HAP-1 (cell line): Measurements from ENCODE around the gene DAGLA.

Experiments
- DNase-seq, 2 experiments: peaks; one replicate each; pipeline ENCODE4 v3.0.0-alpha.2; 2016 to 2020; ENCODE audit warnings: low spot score in 2 of 2
- H3K27me3 ChIP-seq: fragments of 250-450 bp; sonication (Bioruptor Pico); 2 replicates; pipeline ENCODE4 v1.5.1; 2020; ENCODE audit warnings: low read depth, mild to moderate bottlenecking, moderate library complexity
- H3K36me3 ChIP-seq: fragments of 250-450 bp; sonication (Bioruptor Pico); replicated peaks from 2 replicates; pipeline ENCODE4 v1.5.1; 2020; ENCODE audit warnings: mild to moderate bottlenecking
- H3K4me1 ChIP-seq: fragments of 250-450 bp; sonication (Bioruptor Pico); 2 replicates; pipeline ENCODE4 v1.5.1; 2020; ENCODE audit warnings: mild to moderate bottlenecking
- H3K4me3 ChIP-seq: fragments of 250-450 bp; sonication (Bioruptor Pico); 2 replicates; pipeline ENCODE4 v1.5.1; 2020; ENCODE audit warnings: mild to moderate bottlenecking, moderate library complexity
- H3K9me3 ChIP-seq: fragments of 250-450 bp; sonication (Bioruptor Pico); 2 replicates; pipeline ENCODE4 v1.5.1; 2020; ENCODE audit warnings: mild to moderate bottlenecking, moderate library complexity
- in situ Hi-C: fragments of 300-500 bp; cut with MboI; formaldehyde crosslinking; loops from 3 replicates; pipeline ENCODE4 v1.14.3; 2020; ENCODE audit warnings: low sequenced_read_pairs, inconsistent platforms, mixed read lengths

DAGLA gene

DNA sequence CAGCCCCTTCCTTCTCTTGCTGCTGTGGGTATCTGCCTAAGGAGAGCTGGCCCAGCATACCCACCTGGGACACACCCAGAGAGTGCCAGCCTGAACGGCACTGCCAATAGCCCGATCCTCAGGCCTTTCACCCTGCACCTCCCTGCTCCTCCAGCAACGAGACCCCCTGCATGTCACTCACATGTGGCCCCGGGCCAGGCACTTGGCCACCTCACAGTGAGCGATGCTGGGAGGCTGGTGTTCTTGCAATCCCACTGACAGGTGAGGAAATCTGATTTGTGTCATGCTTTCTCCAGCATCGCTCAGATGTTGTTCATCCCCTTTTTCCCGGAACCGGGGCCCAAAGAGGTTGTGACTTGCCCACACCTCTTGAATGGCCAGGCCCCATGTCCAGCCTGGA, 20.5 kb downstream of the DAGLA start:
- in situ Hi-C loops = no loop called here
- no peaks in the 10 kb centered on the region for H3K27me3 ChIP-seq
- no peak overlapping the region for H3K4me3 ChIP-seq
- H3K36me3 ChIP-seq = no peaks in the 10 kb centered on the region
- no peaks in the 10 kb centered on the region for H3K4me1 ChIP-seq
- no peaks in the 10 kb centered on the region for H3K9me3 ChIP-seq
- DNase-seq = no peak

DNA sequence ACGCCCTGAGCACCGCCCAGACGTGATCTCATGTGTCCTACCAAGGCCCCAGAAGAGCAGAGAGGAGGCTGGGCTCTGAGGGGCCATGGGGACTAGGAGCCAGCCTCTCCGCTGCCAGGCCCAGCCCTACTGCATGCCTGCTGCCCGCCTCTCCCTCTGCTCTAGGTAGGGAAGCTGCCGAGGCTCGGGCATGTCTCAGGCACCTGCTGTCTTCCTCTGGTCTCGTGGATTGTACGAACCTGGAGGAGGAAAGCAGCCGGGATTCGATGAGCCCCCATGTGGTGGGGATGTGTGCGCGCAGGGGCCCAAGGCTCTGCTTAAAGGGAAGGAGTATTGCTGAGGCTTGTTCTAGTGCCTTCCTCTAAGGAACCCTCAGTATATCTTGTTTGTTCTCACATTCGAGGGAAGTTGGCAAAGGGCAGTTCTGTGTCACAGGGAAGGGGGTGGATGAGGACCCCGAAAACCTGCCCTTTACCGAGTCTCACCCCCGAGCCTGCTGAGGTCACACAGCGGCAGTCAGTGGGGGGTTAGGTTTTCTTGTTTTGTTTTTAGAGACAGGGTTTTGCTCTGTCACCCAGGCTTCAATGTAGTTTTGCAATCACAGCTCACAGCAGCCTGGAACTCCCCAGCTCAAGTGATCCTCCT, 21.2 kb downstream of the DAGLA start:
- Histone ChIP-seq H3K27me3 (no peaks in the 10 kb centered on the region), H3K9me3 (no peaks in the 10 kb centered on the region), H3K4me3 (no peak overlapping the region), H3K4me1 (no peaks in the 10 kb centered on the region), H3K36me3 (no peaks in the 10 kb centered on the region)
- DNase-seq = peak; percentile 19 to 70
- in situ Hi-C loops = no loop called here

DNA sequence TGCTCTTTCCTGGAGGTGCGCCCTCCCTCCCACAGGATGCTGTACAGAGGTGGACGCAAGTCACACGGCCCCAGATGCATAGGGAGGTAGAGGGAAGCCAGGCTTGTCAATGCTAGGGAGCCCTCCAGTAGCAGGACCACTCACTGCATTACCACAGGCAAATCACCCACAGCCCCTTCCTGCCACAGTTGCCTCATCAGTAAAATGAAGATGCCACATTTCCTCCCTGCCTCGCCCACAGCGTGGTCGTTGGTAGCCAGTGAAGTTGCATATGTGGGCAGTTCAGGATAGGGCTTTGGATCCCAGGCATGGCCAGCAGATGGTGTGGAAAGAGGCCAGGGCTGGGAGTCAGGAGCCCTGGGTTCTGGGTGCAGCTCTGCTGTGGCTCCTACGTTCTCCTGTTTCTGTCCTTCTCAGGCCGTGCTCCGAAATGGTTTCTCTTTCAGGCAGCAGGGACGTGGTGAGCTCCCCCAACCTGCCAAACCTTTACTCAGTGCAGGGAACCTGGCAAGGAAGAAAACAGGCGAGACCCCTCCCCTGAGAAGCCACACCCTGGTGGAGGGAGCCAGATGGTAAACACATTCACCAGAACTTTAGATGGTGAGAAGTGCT, 22.6 kb downstream of the DAGLA start:
- Histone ChIP-seq H3K9me3 (no peaks in the 10 kb centered on the region), H3K4me3 (no peak overlapping the region), H3K36me3 (no peaks in the 10 kb centered on the region), H3K4me1 (no peaks in the 10 kb centered on the region), H3K27me3 (no peaks in the 10 kb centered on the region)
- no peak for DNase-seq
- in situ Hi-C loops = no loop called here

DNA sequence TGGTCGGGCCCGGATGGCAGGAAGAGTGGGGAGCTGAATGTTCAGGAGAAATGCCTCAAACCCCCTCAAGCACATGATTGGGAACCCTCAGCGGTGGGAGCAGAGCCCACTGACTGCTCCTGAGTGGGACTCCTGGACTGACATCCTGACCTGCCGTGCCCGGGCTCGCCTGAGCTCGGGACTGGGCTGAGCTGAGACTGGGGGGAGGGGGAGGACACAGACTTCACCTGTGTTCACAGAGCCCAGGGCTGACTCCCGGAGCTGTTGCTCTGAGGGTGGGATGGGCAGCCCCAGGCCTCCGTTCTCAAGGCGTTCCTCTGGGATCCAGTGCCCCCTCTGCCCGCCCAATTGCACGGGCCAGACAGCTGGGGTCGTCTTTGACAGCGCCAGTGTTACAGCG, 24.6 kb downstream of the DAGLA start:
- H3K36me3 ChIP-seq = no peaks in the 10 kb centered on the region
- no peaks in the 10 kb centered on the region for H3K27me3 ChIP-seq
- no peaks in the 10 kb centered on the region for H3K4me1 ChIP-seq
- no peaks in the 10 kb centered on the region for H3K9me3 ChIP-seq
- DNase-seq = no peak
- in situ Hi-C loops = no loop called here
- no peak overlapping the region for H3K4me3 ChIP-seq

DNA sequence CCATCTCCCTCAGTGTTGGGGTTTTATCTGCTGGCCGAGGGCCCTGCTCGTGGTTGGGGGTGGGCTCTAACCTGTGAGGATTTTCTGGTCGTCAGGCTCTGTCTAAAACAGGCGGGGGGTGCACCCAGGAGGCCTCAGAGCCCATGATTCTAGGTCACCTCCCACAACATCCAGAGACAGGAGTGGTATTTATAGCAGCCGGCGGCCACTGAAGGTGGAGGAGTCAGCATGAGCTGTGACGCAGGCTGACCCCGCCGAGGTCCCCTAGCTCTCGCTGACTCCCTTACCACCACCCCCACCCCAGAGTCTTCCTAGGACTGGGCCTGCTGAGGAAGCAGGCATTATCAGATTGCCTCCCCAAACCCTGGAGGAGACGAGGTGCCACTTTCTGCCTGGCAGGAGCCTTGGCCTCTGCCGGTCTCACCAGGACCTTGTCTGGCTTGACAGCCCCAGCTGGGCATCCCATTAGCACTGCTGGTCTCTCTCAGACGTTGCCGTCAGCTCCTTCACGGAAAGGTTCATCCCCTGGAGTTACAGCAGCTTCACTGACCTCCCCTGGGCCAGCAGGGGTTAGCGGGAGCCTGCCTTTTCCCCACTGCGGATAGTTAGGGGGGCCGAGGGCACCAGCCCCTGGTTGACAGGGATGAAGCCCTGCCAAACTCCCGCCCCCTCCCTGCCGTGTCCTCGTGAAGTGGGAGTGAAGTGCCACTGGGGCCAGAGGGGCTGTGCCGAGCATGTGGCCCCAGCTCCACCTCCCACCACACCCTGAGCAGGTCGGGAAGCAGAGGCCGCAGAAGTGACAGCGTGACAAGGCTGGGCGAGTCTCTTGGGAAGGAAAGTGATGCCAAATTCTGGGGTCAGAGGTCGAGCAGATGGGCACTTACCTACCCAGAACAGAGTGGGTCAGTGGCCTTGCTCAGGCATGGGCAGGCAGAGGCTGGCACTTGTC, 26.5 kb downstream of the DAGLA start:
- in situ Hi-C loops = no loop called here
- no peaks in the 10 kb centered on the region for H3K27me3 ChIP-seq
- H3K36me3 ChIP-seq = no peaks in the 10 kb centered on the region
- no peaks in the 10 kb centered on the region for H3K4me1 ChIP-seq
- H3K9me3 ChIP-seq = no peaks in the 10 kb centered on the region
- DNase-seq = no peak
- H3K4me3 ChIP-seq = no peak overlapping the region

DNA sequence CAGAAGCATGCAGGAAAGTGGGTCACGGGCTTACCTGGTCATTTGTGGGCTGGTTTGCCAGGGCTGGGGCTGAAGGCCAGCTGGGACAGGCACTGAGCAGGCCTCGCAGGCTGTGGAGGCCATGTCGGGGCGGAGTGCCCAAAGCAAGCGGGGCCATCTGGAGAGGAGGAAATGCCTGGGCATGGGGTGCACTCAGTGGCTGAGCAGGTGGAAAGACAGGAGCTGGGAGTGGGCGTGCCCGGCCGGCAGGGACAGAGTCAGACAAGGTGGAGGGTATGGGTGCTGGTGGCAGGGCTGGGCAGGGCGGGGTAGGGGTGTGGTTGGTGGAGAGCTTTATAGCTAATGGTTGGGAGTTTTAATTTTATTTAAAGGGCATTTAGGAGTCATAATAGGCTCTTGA, 27.4 kb downstream of the DAGLA start:
- H3K9me3 ChIP-seq = no peaks in the 10 kb centered on the region
- no peaks in the 10 kb centered on the region for H3K36me3 ChIP-seq
- in situ Hi-C loops = no loop called here
- no peaks in the 10 kb centered on the region for H3K27me3 ChIP-seq
- H3K4me3 ChIP-seq = no peak overlapping the region
- no peaks in the 10 kb centered on the region for H3K4me1 ChIP-seq
- no peak for DNase-seq

DNA sequence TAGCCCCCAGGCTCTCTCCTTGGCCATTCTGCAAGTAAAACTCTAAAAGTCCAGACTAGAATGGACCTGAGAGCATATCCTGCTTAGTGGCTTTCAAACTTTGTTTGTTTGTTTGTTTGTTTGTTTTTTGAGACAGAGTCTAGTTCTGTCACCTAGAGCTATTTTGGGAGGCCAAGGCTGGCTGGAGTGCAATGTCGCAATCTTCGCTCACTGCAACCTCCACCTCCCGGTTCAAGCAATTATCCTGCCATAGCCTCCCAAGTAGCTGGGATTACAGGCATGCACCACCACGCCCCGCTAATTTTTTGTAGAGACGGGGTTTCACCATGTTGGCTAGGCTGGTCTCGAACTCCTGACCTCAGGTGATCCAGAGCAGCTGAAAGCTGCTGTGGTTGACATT, 28.9 kb downstream of the DAGLA start:
- H3K9me3 ChIP-seq = no peaks in the 10 kb centered on the region
- H3K4me1 ChIP-seq = no peaks in the 10 kb centered on the region
- in situ Hi-C loops = no loop called here
- no peaks in the 10 kb centered on the region for H3K36me3 ChIP-seq
- H3K27me3 ChIP-seq = no peaks in the 10 kb centered on the region
- H3K4me3 ChIP-seq = no peak overlapping the region
- no peak for DNase-seq

DNA sequence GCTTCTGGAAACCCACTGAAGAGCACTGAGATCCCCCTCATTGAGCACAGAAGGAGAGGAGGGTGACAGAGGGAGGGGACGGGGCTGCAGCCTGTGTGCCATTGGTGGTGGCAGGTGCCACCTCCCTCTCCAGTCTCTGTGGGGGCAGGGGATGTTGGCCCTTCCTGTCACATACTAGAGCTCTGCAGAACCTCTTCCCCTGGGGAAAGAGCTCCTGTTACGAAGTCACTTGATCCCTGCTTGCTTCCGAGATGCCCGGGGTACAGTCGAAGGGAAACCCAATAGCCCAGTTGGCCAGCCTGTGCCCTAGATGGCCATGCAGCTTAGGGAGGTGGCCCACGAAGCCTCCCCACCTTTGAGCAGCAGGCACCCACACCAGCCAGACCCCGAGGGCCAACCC, 29.4 kb downstream of the DAGLA start:
- in situ Hi-C loops = no loop called here
- no peaks in the 10 kb centered on the region for H3K27me3 ChIP-seq
- no peak for DNase-seq
- H3K9me3 ChIP-seq = no peaks in the 10 kb centered on the region
- H3K4me1 ChIP-seq = no peaks in the 10 kb centered on the region
- H3K4me3 ChIP-seq = no peak overlapping the region
- no peaks in the 10 kb centered on the region for H3K36me3 ChIP-seq

DNA sequence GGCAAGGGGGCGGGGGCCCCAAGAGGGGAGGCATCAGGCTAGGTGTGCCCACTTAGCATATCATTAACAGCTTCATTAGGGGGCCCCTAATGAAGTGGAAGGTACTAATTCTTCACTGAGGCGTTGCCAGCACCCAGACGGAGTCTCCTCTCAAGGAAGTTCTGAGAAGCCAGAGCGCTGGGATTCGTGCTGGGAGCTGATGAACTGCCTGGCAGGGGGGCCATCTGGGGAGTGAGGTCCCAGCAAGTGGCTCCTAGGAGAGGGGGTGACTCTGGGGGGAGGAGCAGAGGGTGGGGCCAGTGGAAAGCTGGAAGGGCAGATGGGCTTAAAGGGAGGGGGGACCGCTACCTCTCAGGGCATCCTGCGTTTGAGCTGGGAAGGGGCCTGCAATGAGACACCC, 29.8 kb downstream of the DAGLA start:
- in situ Hi-C loops = no loop called here
- Histone ChIP-seq H3K4me1 (no peaks in the 10 kb centered on the region), H3K9me3 (no peaks in the 10 kb centered on the region), H3K27me3 (no peaks in the 10 kb centered on the region), H3K36me3 (no peaks in the 10 kb centered on the region), H3K4me3 (no peak overlapping the region)
- DNase-seq = no peak

DNA sequence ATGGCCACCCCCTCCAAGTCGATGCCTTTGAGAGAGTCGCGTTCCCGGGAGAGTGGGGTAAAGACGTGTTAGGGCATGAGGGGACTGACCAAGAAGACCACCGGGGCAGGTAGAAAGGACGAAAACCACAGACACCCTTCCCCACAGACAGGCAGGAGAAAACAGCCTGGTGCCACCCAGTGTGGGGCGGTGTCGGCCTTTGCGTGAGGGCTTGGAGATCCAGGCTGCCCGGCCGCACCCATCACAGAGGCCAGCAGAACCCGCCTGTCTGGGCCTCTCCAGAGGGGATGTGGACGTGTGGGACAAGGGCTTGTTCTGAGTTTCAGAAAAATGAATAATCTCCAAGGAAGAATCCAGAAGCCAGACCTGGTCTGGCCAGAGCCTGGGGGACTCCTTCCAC, 30.8 kb downstream of the DAGLA start:
- in situ Hi-C loops = no loop called here
- no peaks in the 10 kb centered on the region for H3K9me3 ChIP-seq
- no peaks in the 10 kb centered on the region for H3K27me3 ChIP-seq

DNA sequence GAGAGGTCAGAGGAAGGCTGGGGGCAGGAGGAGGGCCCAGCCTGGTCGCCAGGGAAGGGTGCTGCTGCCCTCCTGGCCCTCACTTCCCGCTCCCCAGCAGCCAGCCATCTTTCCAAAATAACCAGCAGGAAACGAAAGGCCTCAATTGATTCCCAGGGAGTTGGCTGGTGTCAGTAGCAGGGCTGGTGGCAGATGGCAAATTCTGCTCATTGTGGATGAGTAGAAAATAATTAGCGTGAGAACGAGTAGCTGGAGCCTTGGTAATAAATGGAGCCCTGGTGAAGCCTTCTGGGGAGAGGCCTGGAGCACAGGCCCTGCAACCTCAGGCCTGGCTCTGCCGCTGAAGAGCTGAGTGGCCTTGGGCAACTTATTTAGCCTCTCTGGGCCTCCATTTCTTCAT, 31.3 kb downstream of the DAGLA start:
- in situ Hi-C loops = no loop called here
- H3K9me3 ChIP-seq = no peaks in the 10 kb centered on the region
- no peaks in the 10 kb centered on the region for H3K36me3 ChIP-seq
- no peaks in the 10 kb centered on the region for H3K4me1 ChIP-seq
- DNase-seq = no peak
- no peak overlapping the region for H3K4me3 ChIP-seq
- H3K27me3 ChIP-seq = no peaks in the 10 kb centered on the region

More for the DNA sequence above, 30.8 kb downstream of the DAGLA start:
- H3K4me1 ChIP-seq = no peaks in the 10 kb centered on the region
- H3K36me3 ChIP-seq = no peaks in the 10 kb centered on the region
- no peak for DNase-seq
- H3K4me3 ChIP-seq = no peak overlapping the region

DNA sequence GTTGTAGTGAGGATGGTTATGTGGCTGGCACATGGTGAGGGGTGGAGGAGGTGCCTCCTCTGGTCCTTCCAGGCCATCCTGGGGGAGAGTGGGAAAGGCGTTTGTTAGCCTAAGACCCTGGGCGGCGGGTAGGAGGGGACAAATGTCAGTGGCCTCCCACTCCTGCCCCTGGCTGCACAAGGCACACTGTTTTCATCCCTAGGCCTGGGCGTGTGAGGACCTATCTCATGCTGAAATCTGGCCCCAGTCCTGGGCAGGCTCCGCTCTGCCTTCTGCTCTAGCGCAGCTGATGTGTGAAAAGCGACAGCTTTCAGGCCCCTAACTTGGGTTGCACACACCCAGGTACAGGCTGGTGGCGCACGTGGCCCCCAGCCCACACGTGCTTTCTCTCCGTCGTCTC, 32.1 kb downstream of the DAGLA start:
- Histone ChIP-seq H3K36me3 (no peaks in the 10 kb centered on the region), H3K9me3 (no peaks in the 10 kb centered on the region), H3K4me3 (no peak overlapping the region), H3K27me3 (no peaks in the 10 kb centered on the region), H3K4me1 (no peaks in the 10 kb centered on the region)
- DNase-seq = no peak
- in situ Hi-C loops = no loop called here

DNA sequence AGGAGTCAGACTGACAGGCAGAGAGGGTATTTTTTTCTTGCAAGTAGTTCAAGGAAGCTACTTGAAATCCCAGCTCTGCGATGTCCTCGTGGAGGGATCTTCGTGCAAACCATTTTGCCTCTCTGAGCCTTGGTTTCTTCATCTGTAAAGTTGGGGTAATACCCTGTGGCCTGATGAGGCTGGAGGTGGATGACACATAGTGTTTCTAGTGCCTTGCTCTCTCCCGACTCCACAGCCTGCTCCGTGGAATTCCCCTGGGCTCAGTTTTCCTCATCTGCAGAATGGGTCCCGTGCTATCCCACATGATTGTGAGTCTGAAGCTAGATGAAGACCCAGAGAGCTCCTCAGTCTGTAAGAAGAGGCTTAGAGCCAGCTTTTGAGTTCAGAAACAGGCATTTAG, 32.7 kb downstream of the DAGLA start:
- Histone ChIP-seq H3K36me3 (no peaks in the 10 kb centered on the region), H3K4me1 (no peaks in the 10 kb centered on the region), H3K4me3 (no peak overlapping the region), H3K27me3 (no peaks in the 10 kb centered on the region), H3K9me3 (no peaks in the 10 kb centered on the region)
- in situ Hi-C loops = no loop called here
- DNase-seq = no peak

DNA sequence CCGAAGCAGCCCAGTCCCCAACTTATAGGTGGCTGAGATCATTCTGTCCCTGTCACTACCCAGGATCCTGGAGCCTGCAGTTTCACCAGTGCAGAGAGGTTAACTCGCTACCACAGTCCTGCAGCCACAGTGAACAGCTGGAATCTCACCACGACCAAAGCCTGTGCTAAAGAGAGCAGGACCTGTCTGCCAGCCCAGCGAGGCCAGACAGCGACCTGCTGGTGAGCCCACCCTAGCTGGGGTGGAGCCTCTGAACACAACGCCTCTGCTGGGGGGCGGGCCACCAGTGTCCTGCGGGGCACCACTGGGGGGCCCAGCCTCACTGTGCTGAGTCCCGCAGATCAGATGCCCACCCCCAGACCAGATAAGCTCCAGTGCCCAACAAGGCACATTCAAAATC, 33.3 kb downstream of the DAGLA start:
- no peaks in the 10 kb centered on the region for H3K36me3 ChIP-seq
- no peaks in the 10 kb centered on the region for H3K4me1 ChIP-seq
- H3K27me3 ChIP-seq = no peaks in the 10 kb centered on the region
- H3K4me3 ChIP-seq = no peak overlapping the region
- in situ Hi-C loops = no loop called here
- H3K9me3 ChIP-seq = no peaks in the 10 kb centered on the region
- no peak for DNase-seq
